Germinal center (tissue), 1 donor: Measurements from ENCODE around the gene RNF150.
A peak's percentile ranks its signal among the peaks of the same experiment; 100 is the strongest.

Source experiments
- DNase-seq: peaks from one replicate; pipeline ENCODE4 v3.0.0; 2012; ENCODE audit warnings: mixed read lengths, low spot score

The RNF150 gene

DNA sequence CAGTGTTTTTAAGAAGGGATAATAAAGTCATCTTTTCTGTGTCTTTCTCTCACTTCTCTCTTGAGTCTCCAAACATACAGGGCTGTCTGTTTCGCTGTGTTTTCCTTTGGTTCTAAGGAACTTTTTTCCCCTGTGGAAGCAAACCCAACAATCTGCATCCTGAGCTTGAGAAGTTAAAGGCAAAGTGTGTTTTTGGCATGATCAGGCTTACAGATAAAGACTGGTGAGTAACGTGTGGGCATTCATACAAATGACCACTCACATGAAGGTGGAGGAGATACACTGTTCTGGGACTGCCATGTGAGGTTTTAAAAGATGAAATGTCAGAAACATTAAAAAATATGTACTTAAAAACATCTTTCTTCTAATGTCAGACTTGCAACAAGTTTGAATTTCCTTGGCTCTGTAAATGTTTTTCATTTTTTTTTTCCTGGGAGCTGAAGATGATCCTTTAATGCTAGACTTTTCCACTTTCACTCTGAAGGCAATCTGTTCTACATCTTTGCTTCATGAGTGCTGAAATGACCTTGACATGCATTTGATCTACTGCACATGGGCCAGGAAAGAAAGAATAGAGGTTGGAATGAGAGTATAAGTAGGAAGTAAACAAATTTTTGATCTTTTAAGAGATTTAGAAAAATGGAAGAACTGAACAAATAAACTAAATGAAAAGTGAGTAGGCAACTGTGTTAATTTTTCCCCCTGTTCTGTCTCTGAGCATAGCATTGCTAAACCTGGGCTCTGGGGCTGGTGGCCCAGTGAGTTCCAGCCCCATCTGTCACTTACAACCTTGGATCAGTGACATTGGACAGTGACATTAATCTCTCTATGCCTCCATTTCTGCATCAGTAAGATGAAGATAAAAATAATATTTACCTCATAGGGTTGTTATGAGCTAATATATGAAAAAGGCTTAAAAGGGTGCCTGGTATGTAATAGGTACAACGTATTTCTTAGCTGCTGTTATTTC, 226.0 kb downstream of the RNF150 start:
- DNase-seq = no peak

DNA sequence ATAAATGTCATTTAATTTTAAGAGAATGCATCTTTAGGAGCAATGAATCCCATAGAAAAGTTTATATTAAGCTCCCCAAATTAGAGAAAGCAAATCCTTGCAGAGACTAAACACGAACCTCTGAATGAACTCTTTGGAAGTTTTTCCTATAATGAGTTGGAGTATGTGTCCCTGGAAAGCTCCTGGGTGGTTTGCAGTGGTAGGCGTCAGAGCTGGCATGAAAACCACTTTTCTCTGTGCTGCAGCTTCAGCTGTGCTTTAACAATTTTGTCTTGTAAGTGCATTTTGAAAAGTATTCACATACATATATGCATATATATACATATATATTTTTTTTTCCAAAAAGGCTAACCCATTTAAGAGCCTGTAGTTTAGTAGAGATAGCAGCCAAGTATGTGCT, 228.4 kb downstream of the RNF150 start:
- DNase-seq = no peak

DNA sequence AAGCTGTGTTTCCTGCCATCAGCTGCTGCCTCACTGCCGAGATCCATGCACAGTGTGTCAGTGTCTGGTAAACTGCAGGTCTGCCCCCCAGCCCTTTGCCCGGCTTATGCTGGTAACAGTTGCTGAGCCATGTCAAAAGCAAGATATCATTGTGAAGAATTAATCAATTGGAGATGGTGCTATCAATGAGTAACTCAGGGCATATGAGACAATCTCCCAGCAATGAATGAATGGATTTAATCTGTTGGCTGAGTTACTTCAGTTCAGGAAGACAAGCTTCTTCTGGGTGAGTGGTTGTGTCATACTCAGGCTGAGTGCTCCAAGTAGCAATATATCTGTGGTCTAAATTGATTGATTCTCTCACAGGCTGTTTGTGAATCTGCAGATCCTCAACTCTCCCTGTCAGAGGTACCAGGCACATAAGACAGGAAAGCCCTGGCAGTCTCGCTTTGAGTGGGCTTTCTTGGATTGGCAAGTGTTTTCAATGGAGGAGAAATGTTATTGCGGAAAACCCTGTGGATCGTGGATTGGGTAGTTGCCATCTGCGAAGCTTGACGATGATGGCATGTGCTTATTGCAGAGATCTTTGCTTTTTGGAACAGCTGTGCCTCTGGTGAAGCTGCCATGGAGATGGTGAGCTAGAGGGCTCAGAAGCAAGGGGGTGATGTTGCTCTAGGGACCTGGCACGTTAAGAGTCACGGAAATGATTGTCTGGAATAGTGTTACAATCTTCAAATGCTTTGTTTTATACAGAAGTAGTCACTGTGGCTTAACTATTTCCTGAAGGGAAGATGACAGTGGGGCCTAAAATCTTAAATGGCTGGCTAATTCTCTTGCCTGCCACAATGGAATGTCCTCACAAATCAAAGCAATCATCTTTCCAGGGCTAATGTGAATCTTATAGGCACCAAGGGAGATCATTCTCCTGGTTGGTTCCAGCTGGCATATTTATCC, 229.5 kb downstream of the RNF150 start:
- DNase-seq = no peak

DNA sequence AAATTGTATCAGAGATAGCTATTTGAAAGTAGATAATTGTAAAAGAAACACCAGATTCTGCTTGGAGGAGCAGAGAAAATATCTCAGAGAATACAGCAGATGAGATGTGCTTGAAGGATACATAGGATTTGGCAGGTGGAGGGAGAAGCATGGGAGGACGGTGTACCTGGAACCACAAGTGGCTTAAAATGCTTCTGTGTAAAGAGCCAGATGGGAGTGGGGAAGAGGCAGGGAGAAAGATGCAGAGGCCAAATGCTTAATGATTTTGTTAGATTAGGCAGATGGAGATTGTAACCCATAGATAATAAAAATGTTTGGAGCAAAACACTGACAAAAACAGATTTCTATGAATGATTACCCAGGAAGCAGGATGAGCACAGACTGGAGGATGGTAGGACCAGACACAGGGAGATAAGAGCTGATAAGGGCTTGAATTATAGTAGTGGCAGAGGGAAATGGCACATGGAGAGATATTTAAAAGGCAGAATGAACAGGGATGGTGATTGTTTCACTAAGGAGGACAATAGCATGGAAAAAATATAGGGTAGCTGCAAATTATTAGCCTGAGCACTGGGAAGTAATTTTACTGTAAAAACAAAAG, 231.4 kb downstream of the RNF150 start:
- DNase-seq = no peak

DNA sequence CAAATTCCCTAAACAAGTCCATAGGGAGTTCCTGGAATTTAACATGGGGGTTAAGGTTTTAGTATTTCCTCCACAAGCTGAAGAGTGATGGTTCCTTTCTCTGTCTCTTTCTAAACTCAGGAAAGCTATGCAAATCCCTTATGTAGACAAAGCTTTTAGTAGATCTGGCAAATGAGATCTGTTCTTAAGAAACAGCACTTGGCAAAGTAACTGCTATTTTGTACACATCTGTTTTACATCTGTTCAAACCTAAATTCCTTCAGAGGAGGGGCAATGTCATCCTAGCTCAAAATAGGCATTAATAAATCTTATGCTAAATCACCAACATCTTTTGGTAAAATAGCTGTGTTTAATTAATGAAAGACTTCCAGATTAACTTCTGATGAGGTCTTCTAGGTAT, 239.3 kb downstream of the RNF150 start:
- no peak for DNase-seq

DNA sequence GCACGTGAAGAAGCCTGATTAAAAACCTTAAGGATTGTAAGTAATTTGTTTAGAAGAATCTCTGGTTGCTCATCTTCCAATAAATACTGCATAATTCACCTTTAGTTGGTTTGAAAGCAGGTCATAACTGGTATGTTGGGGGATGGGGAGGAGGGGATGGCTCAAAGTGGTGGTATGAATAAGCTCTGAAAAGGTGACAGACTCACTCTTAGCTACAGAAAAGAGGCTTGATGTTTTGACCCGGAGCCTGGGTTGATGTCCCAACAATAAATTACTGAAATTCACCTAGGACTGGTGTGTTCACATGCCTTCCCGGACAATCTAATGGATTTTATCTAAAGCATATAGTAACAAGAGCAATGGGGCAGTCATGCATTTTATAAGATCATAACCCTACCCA, 245.2 kb downstream of the RNF150 start:
- no peak for DNase-seq

DNA sequence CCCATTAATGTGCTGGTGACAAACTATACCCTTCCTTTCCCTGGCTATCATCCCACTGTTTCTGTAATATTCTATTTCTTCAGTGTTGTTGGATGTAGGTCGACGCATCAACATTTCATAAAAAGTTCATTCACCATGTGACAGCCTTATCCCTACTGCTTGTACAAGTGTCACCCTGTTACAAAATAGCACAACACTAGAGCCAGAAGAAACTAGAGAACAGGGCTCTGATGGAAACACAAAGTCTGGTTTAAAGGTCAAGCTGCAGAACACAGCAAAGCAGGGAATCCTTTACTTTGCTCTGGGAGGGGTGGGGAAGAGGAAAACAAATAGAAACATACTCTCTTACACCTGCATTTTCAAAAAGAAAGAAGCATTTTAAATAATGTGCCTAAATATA, 245.8 kb downstream of the RNF150 start:
- DNase-seq = no peak

DNA sequence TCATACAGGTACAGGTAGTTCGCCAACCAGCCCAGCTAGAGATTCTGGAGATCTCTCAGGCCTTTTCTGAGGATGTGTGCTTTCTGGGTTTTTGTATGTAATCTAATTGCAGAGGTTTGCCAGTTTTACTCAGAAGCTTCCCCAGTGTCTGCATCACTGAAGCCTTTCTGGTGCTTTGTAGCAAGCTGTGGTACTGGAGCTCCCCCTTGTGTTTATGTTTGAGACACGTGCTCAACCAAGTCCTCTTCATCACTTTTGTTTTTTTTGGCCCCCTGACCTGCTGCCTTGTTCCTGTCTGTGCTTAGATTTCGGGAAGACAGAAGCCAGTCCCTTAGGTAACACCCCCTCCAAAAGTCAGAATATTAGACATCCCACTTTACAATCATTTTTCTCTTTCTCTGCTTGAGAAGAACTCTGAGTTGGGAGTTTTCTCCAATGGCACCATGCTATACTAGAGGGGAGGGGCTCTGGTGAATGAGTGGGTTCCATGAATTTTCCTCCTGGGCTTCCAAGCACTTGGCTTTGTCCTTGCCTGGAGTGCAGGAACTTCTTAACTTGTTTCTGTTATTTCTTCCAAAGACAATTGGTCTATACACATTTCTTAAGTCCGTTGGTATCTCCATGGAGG, 248.7 kb downstream of the RNF150 start:
- DNase-seq = peak; percentile 65

DNA sequence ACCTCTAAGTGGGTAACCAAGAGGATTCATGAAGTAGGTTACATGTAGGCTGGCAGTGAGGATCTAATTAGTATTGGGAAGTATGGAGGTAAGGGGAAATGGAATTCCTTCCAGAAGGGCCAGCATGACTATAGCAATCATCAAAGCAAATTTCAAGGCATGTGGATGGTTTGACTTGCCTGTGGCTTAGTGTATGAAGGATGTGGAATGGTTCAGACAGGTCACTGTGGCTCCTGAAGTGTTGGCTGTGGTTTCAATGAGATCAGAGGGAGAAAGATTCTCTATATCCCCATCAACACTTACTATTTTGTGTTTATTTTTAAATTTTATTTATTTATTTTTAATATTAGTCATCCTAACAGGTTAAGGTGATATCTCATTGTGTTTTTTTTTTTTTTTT, 255.5 kb downstream of the RNF150 start:
- DNase-seq = no peak

DNA sequence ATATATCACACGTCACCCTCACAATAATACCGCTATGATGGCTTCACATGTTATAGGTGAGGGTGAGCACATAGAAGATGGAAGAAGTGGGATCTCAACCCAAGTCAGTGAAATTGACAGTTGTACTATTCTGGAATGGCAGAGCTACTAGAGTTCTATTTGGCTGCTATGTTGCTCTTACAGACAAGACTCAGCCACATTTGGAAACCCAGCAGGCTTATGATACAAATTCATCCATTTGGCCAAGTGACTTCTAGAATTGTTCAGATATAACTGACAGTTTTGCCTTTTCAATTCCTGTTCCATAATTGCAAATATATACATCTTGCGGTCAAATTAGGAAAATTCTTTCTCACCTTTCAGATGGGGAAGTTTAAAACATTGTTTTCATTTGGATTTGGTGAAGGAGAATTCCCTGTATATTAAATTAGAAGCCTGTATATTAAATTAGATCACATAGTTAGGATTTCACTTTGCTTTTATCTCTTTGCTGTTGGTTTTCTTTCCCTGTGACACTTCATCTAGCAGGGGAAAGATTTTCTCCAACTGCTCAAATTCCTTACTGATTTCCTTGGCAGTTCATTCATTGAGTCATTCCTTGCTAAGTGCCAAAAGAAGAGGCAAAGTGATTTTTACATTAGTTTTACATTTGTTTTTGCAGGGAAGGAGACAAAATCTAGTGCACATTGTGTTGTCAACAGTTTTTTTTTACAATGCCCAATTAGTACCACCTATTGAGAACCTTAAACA, 256.5 kb downstream of the RNF150 start:
- no peak for DNase-seq

DNA sequence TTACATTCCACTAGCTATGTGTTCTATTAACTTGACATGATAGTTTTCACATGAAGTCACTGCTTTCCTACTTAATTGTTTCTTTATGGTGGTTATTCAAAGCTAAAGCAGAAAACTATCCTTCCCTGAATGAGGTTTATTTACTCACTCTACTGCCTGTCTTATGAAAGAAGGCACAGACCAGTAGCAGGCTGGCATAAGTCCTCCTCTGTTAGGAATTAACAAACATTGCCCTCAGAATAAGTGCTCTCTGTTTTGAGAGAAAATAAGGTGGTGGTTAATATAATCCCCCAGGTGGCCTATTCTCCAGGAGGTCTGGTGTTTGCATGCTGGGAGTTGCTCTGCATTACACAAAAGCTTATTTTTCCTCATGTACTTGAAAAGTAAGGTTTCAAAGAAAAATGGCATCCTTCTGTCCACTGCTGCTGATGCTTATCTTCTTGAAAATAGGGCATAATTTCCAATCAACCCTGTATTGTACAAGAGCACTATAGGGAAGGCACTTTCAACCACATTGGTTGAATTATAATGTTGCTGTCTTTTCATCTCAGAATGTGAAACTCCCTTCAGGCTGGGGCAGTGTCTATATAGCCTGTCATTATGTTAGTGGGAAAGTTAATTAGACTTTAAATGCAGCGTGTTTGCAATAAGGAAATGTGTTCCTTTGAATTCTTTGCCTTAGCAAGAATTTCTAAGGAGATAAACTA, 257.4 kb downstream of the RNF150 start:
- no peak for DNase-seq

DNA sequence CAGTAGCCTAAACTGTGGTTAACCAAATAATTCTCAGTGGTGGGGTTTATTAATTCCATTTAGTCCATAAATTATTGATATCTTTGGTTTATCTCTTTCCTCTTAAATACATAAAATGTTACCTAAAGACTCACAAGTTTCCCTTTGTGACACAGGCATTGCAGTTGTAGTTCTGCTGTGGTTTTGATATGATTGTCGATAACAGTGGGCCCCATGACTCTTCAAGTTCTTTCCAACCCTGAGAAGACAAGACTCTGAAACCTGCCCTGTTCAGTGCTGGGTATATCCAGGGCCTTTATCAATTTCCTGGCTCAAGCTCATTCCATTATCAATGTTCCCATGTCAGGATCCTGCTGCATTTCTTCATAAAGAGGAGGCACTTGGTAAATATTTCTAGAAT, 259.2 kb downstream of the RNF150 start:
- DNase-seq = no peak

DNA sequence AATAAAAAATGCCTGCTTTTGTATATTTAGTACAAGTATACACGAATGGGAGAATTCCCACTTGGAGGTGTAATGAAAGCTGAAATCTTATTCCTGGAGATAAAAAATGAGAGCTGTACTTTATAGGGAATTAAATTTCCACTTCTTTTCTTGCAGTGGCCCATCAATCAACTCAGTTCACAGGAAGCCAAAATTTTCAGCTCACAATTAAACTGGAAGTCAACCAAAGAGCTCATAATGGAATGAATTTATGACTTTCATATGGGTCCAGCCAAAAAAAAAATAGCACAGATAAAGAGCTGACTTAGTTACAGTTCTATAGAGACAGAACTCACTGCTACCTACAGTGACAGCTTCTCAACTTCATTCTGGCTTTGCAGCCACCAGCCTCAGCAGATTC, 261.9 kb downstream of the RNF150 start:
- DNase-seq = no peak

DNA sequence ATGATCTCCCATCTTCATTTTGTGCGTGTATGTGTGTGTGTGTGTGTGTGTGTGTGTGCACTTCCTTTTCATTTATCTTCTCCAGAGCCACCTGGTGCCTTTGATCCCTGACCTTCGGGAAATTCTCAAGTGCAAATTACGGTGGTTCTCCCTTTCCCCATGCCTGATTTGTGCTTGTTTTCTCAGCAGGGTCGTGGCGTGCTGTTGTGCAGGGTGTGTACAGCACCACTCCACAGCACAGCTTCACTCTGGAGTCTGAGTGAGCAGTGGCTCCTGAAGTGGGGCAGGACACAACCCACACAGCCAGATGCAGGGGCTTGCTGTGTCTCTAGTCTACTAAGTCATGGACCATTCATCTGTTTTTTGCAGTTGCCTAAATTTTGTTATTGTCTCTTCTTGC, 262.8 kb downstream of the RNF150 start:
- DNase-seq = no peak

DNA sequence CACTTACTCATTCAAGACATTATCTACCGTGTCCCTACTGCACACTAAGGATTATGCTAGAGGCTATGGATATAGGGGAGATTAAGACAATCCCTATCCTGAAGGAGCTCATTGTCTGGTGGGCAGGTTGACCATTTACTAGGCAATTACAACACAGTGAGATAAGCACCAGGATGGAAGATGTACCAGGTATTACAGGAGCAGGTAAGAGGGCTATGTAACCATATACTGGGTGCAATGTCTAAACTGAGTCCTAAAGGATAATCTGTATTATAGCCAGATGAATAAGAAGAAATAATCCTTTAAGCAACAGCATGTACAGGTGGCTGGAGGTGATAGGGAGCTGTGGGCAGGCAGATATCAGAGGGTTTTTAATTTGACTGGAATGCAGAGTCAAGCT, 263.8 kb downstream of the RNF150 start:
- DNase-seq = no peak

DNA sequence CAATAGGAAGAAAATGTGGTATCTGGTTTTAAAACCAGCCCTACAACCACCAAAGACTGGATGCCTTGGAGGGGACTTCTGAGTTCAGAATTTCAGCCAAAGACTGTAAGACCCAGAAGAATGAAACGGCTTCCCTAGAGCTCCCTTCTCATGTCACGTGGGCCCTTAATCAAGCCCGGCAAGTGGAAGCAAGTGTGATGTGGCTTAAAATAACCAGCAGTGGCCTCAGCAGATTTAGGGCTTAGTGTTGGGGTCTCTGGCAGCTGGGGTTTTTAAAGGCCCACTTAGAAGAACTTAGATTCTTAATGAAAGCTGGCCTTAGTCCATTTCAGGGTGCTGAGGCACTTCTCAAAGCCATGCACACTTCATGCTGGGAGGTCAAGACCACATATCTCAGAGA, 265.9 kb downstream of the RNF150 start:
- no peak for DNase-seq

DNA sequence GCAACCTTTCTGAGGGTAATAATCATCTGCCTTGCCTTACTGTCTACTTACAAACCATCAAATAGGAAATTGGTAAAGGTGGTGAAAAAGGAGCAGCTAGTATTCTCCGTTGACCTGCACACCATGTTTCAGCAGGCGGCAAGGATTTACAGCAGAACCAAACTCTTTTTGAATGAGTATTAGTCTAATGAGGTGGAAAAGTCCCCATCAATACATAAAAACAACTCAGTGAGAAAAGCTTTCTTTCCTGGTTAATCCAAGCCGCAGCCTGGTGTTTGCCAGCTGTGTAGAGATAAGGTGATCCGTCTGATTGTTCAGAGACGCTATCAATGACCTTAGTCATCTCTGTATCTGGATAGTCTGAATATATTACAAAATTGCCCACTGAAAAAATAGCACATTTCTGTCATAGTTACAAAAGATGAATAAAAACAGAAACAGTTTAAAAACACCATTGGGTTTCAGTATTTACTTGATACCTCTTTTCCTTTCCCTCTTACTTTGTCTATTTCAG, 266.7 kb downstream of the RNF150 start:
- no peak for DNase-seq

DNA sequence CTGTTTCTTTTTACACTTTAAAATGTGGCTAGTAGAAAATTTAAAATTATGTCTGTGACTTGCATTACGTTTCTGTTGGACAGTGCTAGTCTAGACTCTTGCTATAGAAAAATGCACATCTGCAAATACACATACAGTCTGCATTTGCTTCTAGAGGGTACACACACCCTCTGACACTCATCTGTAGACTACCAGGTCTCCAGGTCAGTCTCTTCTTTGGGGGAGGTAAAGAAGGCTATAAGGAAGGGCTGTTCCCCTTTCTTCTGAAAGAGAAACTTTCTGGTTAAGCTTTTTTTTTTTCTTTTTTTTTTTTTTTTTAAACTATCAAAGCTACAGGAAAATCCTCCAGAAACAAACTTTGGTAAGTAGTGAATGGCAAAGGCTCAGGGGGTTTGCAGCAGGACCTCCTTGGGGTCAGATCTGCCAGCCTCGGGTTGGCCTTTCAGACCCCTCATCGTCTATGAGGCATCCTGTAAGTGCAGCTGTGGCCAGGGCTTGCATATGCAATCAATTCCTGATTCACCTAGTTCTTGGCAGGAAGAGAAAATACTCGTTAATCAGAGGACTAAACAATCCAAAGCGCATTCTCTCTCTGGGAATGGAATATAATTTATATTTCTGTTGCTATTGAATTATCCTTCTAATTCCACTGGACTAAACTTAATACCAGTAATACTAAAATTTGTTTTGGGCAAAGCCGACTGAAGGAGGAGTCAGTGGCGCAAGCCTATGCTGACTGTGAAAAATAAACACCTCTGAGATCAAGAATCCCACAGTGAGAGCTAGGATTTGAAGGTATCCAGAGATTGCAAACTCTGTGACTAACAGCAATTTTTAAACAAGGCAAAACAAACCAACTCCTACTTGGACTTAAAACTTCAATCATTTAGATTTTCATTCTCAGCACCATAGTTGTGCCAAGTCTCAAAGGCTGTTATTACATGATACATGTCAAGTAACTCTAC, 267.7 kb downstream of the RNF150 start:
- DNase-seq = no peak

DNA sequence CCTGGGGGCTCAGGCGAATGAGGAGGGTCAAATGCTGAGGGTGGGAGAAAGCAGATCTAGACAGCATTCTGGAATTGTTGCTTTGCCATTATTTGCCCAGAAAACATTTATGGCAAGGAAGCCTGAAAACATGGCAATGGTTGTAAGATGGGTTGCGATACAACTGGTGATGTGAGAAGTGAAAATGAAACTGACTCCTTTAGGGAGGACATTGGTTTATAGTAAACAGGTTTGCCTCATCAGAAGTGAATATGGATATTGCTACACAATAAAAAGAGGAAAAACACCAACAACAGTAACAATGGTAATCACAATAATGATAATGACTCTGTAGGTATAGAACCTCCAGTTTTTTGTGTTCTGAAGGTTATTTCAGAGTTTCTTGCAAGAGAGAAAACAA, 270.1 kb downstream of the RNF150 start:
- DNase-seq = no peak

DNA sequence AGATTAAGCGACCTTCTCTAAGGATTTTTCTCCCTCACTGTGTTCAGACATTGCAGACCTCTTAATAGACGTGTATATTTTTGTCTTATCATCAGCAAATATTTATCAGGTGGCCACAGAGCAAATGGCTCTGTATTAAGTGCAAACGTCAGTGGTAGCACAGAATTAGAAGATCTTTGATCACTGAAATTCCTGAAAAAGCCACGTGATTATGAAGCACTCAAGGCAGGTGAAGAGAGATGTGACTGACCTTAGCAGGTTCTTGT, 271.2 kb downstream of the RNF150 start:
- no peak for DNase-seq
